Tibial artery (tissue), 4 donors: ENCODE measurements around the gene TUBB6.

Experiments used
- DNase-seq, 2 donors: peaks; one replicate each; pipeline ENCODE4 v3.0.0-alpha.2; 2019
- H3K27ac ChIP-seq, 2 donors: fragments of 200-600 bp; sonication (generic) in 1 of 2; 1 replicate in 1 of 2; 2 replicates in 1 of 2; pipeline ENCODE4 v1.5.1; 2018 to 2019; ENCODE audit warnings: mild to moderate bottlenecking in 1 of 2
- H3K27me3 ChIP-seq, 2 donors: fragments of 200-600 bp; sonication (generic) in 1 of 2; one replicate each; pipeline versions ENCODE4 v1.5.1 to v1.6.0; 2016 to 2019
- H3K36me3 ChIP-seq, 3 donors: fragments of 200-600 bp; sonication (generic) in 2 of 3; one replicate each; pipeline ENCODE4 v1.5.1; 2016 to 2019; ENCODE audit warnings: mild to moderate bottlenecking in 2 of 3
- H3K4me1 ChIP-seq, 4 donors: fragments of 200-600 bp; sonication (generic) in 2 of 4; 1 replicate in 3 of 4; 2 replicates in 1 of 4; pipeline ENCODE4 v1.5.1; 2016 to 2019
- H3K4me3 ChIP-seq, 2 donors: fragments of 200-600 bp; sonication (generic) in 1 of 2; 1 replicate in 1 of 2; 2 replicates in 1 of 2; pipeline ENCODE4 v1.5.1; 2018 to 2019; ENCODE audit warnings: mild to moderate bottlenecking in 2 of 2
- H3K9me3 ChIP-seq, 3 donors: fragments of 200-600 bp; sonication (generic) in 1 of 3; one replicate each; pipeline ENCODE4 v1.5.1; 2016 to 2019
- CTCF ChIP-seq, 2 experiments: fragments of 200-600 bp in 1 of 2; fragments of 450-650 bp in 1 of 2; IDR thresholded peaks; one replicate each; pipeline ENCODE4 v1.5.1; 2017 to 2019; ENCODE audit warnings: antibody characterized with exemption in 2 of 2, mild to moderate bottlenecking in 1 of 2, moderate library complexity in 1 of 2
- intact Hi-C: fragments of 100-400 bp; cut with DNase I; formaldehyde crosslinking; loops from one replicate; pipeline ENCODE4 v1.15.0; 2023; ENCODE audit warnings: low total_unique reads

Gene TUBB6

GRCh38 chr18:12287131-12287681, 20.8 kb upstream of the TUBB6 start:
- Histone ChIP-seq H3K27ac (peak overlapping the region; percentile 78 to 82), H3K4me3 (peak overlapping the region; percentile 49 to 52), H3K27me3 (no peaks in the 10 kb centered on the region), H3K9me3 (no peaks in the 10 kb centered on the region), H3K4me1 (peaks cover 0 to 20% (median 17%) of the 10 kb centered on the region in 4 donors), H3K36me3 (no peaks in the 10 kb centered on the region)
- intact Hi-C loops: no loop called here
- no peak for TF ChIP-seq CTCF (IDR thresholded peaks at IDR 0.05)
- no peak for DNase-seq

- Histone ChIP-seq H3K4me1 (peaks cover 0 to 20% (median 17%) of the 10 kb centered on the region in 4 donors), H3K36me3 (no peaks in the 10 kb centered on the region), H3K4me3 (peak overlapping the region; percentile 49 to 52), H3K27me3 (no peaks in the 10 kb centered on the region), H3K27ac (peak overlapping the region; percentile 78 to 82), H3K9me3 (no peaks in the 10 kb centered on the region)
- peak; percentile 86 to 95 for DNase-seq
- no peak for TF ChIP-seq CTCF (IDR thresholded peaks at IDR 0.05)
- intact Hi-C loops: no loop called here
Measured at GRCh38 chr18:12287684-12288402, 20.2 kb upstream of the TUBB6 start.

GRCh38 chr18:12288403-12288755, 19.7 kb upstream of the TUBB6 start:
- H3K27me3 ChIP-seq: no peaks in the 10 kb centered on the region
- TF ChIP-seq CTCF (IDR thresholded peaks at IDR 0.05): no peak
- intact Hi-C loops: no loop called here
- peak overlapping the region; percentile 78 to 82 for H3K27ac ChIP-seq
- peak overlapping the region; percentile 49 to 52 for H3K4me3 ChIP-seq
- peaks cover 0 to 20% (median 17%) of the 10 kb centered on the region in 4 donors for H3K4me1 ChIP-seq
- no peaks in the 10 kb centered on the region for H3K36me3 ChIP-seq
- no peaks in the 10 kb centered on the region for H3K9me3 ChIP-seq
- DNase-seq: no peak

- Histone ChIP-seq H3K9me3 (no peaks in the 10 kb centered on the region), H3K27me3 (no peaks in the 10 kb centered on the region), H3K4me3 (no peak overlapping the region), H3K36me3 (no peaks in the 10 kb centered on the region), H3K4me1 (peaks cover 0 to 20% (median 17%) of the 10 kb centered on the region in 4 donors), H3K27ac (no peak overlapping the region)
- TF ChIP-seq CTCF (IDR thresholded peaks at IDR 0.05): no peak
- intact Hi-C loops: no loop called here
- DNase-seq: no peak
Measured at GRCh38 chr18:12290086-12290485, 18.0 kb upstream of the TUBB6 start.

GRCh38 chr18:12291161-12291560, 16.9 kb upstream of the TUBB6 start:
- intact Hi-C loops: no loop called here
- peaks cover 0 to 20% (median 17%) of the 10 kb centered on the region in 4 donors for H3K4me1 ChIP-seq
- DNase-seq: peak in 1 of 2 donors; percentile 54
- H3K4me3 ChIP-seq: no peak overlapping the region
- H3K27me3 ChIP-seq: no peaks in the 10 kb centered on the region
- H3K36me3 ChIP-seq: no peaks in the 10 kb centered on the region
- no peak for TF ChIP-seq CTCF (IDR thresholded peaks at IDR 0.05)
- no peaks in the 10 kb centered on the region for H3K9me3 ChIP-seq
- H3K27ac ChIP-seq: no peak overlapping the region
